ENCODE measurements around the gene CLCN5.

The CLCN5 gene

GRCh38 chrX:50075630-50076339 is 153.4 kb downstream of the CLCN5 start:
- POLR2A ChIA-PET = no interaction called here

GRCh38 chrX:50081282-50081889 is 159.0 kb downstream of the CLCN5 start:
- H3K4me3 ChIP-seq (ENCODE audit: control insufficient read depth in 1 of 7, extremely low read depth in 1 of 7, insufficient read depth in 4 of 7, low read depth in 2 of 7, low read length in 6 of 7) = no peak overlapping the region
- peaks cover 0 to 6% (median 0%) of the 10 kb centered on the region in 5 experiments for H3K27me3 ChIP-seq (replicated peaks in 2 of 5; ENCODE audit: control insufficient read depth in 4 of 5, insufficient read depth in 5 of 5, low read length in 4 of 5)
- DNase-seq = peak; percentile 31 to 40 (median 38)
- ChIA-PET CTCF (interaction anchor here (1.7 kb wide), 1 partner anchor 159 kb away, joined by 7 read pairs; the partner anchor contains the start of gene CLCN5), POLR2A (no interaction called here)
- 67% methylated on average over 1 of the region's 3 CpGs for WGBS (ENCODE audit: insufficient coverage)
- no peaks in the 10 kb centered on the region for H3K9me3 ChIP-seq (ENCODE audit: control extremely low read depth in 1 of 5, control insufficient read depth in 4 of 5, insufficient read depth in 2 of 5, low read depth in 1 of 5, low read length in 4 of 5)
- no peak overlapping the region for H3K27ac ChIP-seq (ENCODE audit: insufficient read depth in 1 of 2, low read depth in 1 of 2, low read length in 2 of 2, poor library complexity in 1 of 2, severe bottlenecking in 2 of 2)
- H3K4me1 ChIP-seq (ENCODE audit: control extremely low read depth in 1 of 4, control insufficient read depth in 4 of 4, insufficient read depth in 4 of 4, low read length in 3 of 4) = peaks cover 0 to 6% (median 2%) of the 10 kb centered on the region in 4 experiments
- H3K36me3 ChIP-seq (ENCODE audit: control insufficient read depth in 4 of 4, insufficient read depth in 4 of 4, low read length in 3 of 4) = no peaks in the 10 kb centered on the region

More at GRCh38 chrX:50075630-50076339, 153.4 kb downstream of the CLCN5 start:
- Histone ChIP-seq H3K4me1 (ENCODE audit: control extremely low read depth in 1 of 4, control insufficient read depth in 4 of 4, insufficient read depth in 4 of 4, low read length in 3 of 4) (peaks cover 0 to 15% (median 11%) of the 10 kb centered on the region in 4 experiments), H3K27ac (ENCODE audit: insufficient read depth in 1 of 2, low read depth in 1 of 2, low read length in 2 of 2, poor library complexity in 1 of 2, severe bottlenecking in 2 of 2) (no peak overlapping the region), H3K36me3 (ENCODE audit: control insufficient read depth in 4 of 4, insufficient read depth in 4 of 4, low read length in 3 of 4) (no peaks in the 10 kb centered on the region), H3K27me3 (replicated peaks in 2 of 5; ENCODE audit: control insufficient read depth in 4 of 5, insufficient read depth in 5 of 5, low read length in 4 of 5) (peaks cover 0 to 3% (median 0%) of the 10 kb centered on the region in 5 experiments), H3K9me3 (ENCODE audit: control extremely low read depth in 1 of 5, control insufficient read depth in 4 of 5, insufficient read depth in 2 of 5, low read depth in 1 of 5, low read length in 4 of 5) (no peaks in the 10 kb centered on the region), H3K4me3 (ENCODE audit: control insufficient read depth in 1 of 7, extremely low read depth in 1 of 7, insufficient read depth in 4 of 7, low read depth in 2 of 7, low read length in 6 of 7) (no peak overlapping the region)
- no CpG with 5 or more reads among the region's 4 CpGs for WGBS (ENCODE audit: insufficient coverage)
- CTCF ChIA-PET = interaction anchor here (0.7 to 1.2 kb wide), 2 partner anchors 24 to 785 kb away, joined by 3 to 4 read pairs; no protein-coding TSS in a partner anchor
- DNase-seq = peak in 2 of 3 donors; percentile 68 to 74

GRCh38 chrX:50082741-50083140 is 160.3 kb downstream of the CLCN5 start:
- Histone ChIP-seq H3K27me3 (replicated peaks in 2 of 5; ENCODE audit: control insufficient read depth in 4 of 5, insufficient read depth in 5 of 5, low read length in 4 of 5) (peaks cover 0 to 6% (median 0%) of the 10 kb centered on the region in 5 experiments), H3K4me3 (ENCODE audit: control insufficient read depth in 1 of 7, extremely low read depth in 1 of 7, insufficient read depth in 4 of 7, low read depth in 2 of 7, low read length in 6 of 7) (no peak overlapping the region), H3K36me3 (ENCODE audit: control insufficient read depth in 4 of 4, insufficient read depth in 4 of 4, low read length in 3 of 4) (no peaks in the 10 kb centered on the region), H3K9me3 (ENCODE audit: control extremely low read depth in 1 of 5, control insufficient read depth in 4 of 5, insufficient read depth in 2 of 5, low read depth in 1 of 5, low read length in 4 of 5) (no peaks in the 10 kb centered on the region), H3K27ac (ENCODE audit: insufficient read depth in 1 of 2, low read depth in 1 of 2, low read length in 2 of 2, poor library complexity in 1 of 2, severe bottlenecking in 2 of 2) (no peak overlapping the region), H3K4me1 (ENCODE audit: control extremely low read depth in 1 of 4, control insufficient read depth in 4 of 4, insufficient read depth in 4 of 4, low read length in 3 of 4) (peaks cover 0 to 4% (median 0%) of the 10 kb centered on the region in 4 experiments)
- no peak for DNase-seq
- POLR2A ChIA-PET = no interaction called here
- 83% methylated on average over 1 of the region's 2 CpGs for WGBS (ENCODE audit: insufficient coverage)
- CTCF ChIA-PET = no interaction called here

- no peaks in the 10 kb centered on the region for H3K36me3 ChIP-seq (ENCODE audit: control insufficient read depth in 4 of 4, insufficient read depth in 4 of 4, low read length in 3 of 4)
- ChIA-PET POLR2A (no interaction called here), CTCF (no interaction called here)
- H3K4me1 ChIP-seq (ENCODE audit: control extremely low read depth in 1 of 4, control insufficient read depth in 4 of 4, insufficient read depth in 4 of 4, low read length in 3 of 4) = peaks cover 0 to 6% (median 0%) of the 10 kb centered on the region in 4 experiments
- H3K27ac ChIP-seq (ENCODE audit: insufficient read depth in 1 of 2, low read depth in 1 of 2, low read length in 2 of 2, poor library complexity in 1 of 2, severe bottlenecking in 2 of 2) = no peak overlapping the region
- H3K4me3 ChIP-seq (ENCODE audit: control insufficient read depth in 1 of 7, extremely low read depth in 1 of 7, insufficient read depth in 4 of 7, low read depth in 2 of 7, low read length in 6 of 7) = no peak overlapping the region
- no peak for DNase-seq
- no peaks in the 10 kb centered on the region for H3K9me3 ChIP-seq (ENCODE audit: control extremely low read depth in 1 of 5, control insufficient read depth in 4 of 5, insufficient read depth in 2 of 5, low read depth in 1 of 5, low read length in 4 of 5)
- peaks cover 0 to 3% (median 0%) of the 10 kb centered on the region in 5 experiments for H3K27me3 ChIP-seq (replicated peaks in 2 of 5; ENCODE audit: control insufficient read depth in 4 of 5, insufficient read depth in 5 of 5, low read length in 4 of 5)
- 51% methylated on average over 2 of the region's 3 CpGs for WGBS (ENCODE audit: insufficient coverage)
Measured at GRCh38 chrX:50088645-50089044, 166.2 kb downstream of the CLCN5 start.

- Histone ChIP-seq H3K27me3 (replicated peaks in 2 of 5; ENCODE audit: control insufficient read depth in 4 of 5, insufficient read depth in 5 of 5, low read length in 4 of 5) (peaks cover 0 to 5% (median 0%) of the 10 kb centered on the region in 5 experiments), H3K9me3 (ENCODE audit: control extremely low read depth in 1 of 5, control insufficient read depth in 4 of 5, insufficient read depth in 2 of 5, low read depth in 1 of 5, low read length in 4 of 5) (no peaks in the 10 kb centered on the region), H3K27ac (ENCODE audit: insufficient read depth in 1 of 2, low read depth in 1 of 2, low read length in 2 of 2, poor library complexity in 1 of 2, severe bottlenecking in 2 of 2) (no peak overlapping the region), H3K4me1 (ENCODE audit: control extremely low read depth in 1 of 4, control insufficient read depth in 4 of 4, insufficient read depth in 4 of 4, low read length in 3 of 4) (peaks cover 0 to 6% (median 0%) of the 10 kb centered on the region in 4 experiments), H3K4me3 (ENCODE audit: control insufficient read depth in 1 of 7, extremely low read depth in 1 of 7, insufficient read depth in 4 of 7, low read depth in 2 of 7, low read length in 6 of 7) (no peak overlapping the region), H3K36me3 (ENCODE audit: control insufficient read depth in 4 of 4, insufficient read depth in 4 of 4, low read length in 3 of 4) (no peaks in the 10 kb centered on the region)
- ChIA-PET POLR2A (no interaction called here), CTCF (no interaction called here)
- 82% methylated on average over 4 of the region's 4 CpGs for WGBS (ENCODE audit: insufficient coverage)
- no peak for DNase-seq
Measured at GRCh38 chrX:50093625-50094024, 171.2 kb downstream of the CLCN5 start.

GRCh38 chrX:50097071-50097470 is 174.7 kb downstream of the CLCN5 start:
- ChIA-PET POLR2A (no interaction called here), CTCF (no interaction called here)
- Histone ChIP-seq H3K36me3 (ENCODE audit: control insufficient read depth in 4 of 4, insufficient read depth in 4 of 4, low read length in 3 of 4) (no peaks in the 10 kb centered on the region), H3K9me3 (ENCODE audit: control extremely low read depth in 1 of 5, control insufficient read depth in 4 of 5, insufficient read depth in 2 of 5, low read depth in 1 of 5, low read length in 4 of 5) (no peaks in the 10 kb centered on the region), H3K4me3 (ENCODE audit: control insufficient read depth in 1 of 7, extremely low read depth in 1 of 7, insufficient read depth in 4 of 7, low read depth in 2 of 7, low read length in 6 of 7) (no peak overlapping the region), H3K27ac (ENCODE audit: insufficient read depth in 1 of 2, low read depth in 1 of 2, low read length in 2 of 2, poor library complexity in 1 of 2, severe bottlenecking in 2 of 2) (no peak overlapping the region), H3K27me3 (replicated peaks in 2 of 5; ENCODE audit: control insufficient read depth in 4 of 5, insufficient read depth in 5 of 5, low read length in 4 of 5) (peaks cover 0 to 5% (median 0%) of the 10 kb centered on the region in 5 experiments), H3K4me1 (ENCODE audit: control extremely low read depth in 1 of 4, control insufficient read depth in 4 of 4, insufficient read depth in 4 of 4, low read length in 3 of 4) (peaks cover 0 to 1% (median 0%) of the 10 kb centered on the region in 4 experiments)
- DNase-seq = no peak
- WGBS (ENCODE audit: insufficient coverage) = 80% methylated on average over 3 of the region's 4 CpGs

- H3K9me3 ChIP-seq (ENCODE audit: control extremely low read depth in 1 of 5, control insufficient read depth in 4 of 5, insufficient read depth in 2 of 5, low read depth in 1 of 5, low read length in 4 of 5) = no peaks in the 10 kb centered on the region
- H3K4me3 ChIP-seq (ENCODE audit: control insufficient read depth in 1 of 7, extremely low read depth in 1 of 7, insufficient read depth in 4 of 7, low read depth in 2 of 7, low read length in 6 of 7) = no peak overlapping the region
- H3K36me3 ChIP-seq (ENCODE audit: control insufficient read depth in 4 of 4, insufficient read depth in 4 of 4, low read length in 3 of 4) = no peaks in the 10 kb centered on the region
- POLR2A ChIA-PET = no interaction called here
- H3K27me3 ChIP-seq (replicated peaks in 2 of 5; ENCODE audit: control insufficient read depth in 4 of 5, insufficient read depth in 5 of 5, low read length in 4 of 5) = peaks cover 0 to 5% (median 0%) of the 10 kb centered on the region in 5 experiments
- H3K27ac ChIP-seq (ENCODE audit: insufficient read depth in 1 of 2, low read depth in 1 of 2, low read length in 2 of 2, poor library complexity in 1 of 2, severe bottlenecking in 2 of 2) = no peak overlapping the region
- CTCF ChIA-PET = interaction anchor here (0.9 to 5.6 kb wide), 4 partner anchors 14 to 482 kb away, joined by 3 to 66 read pairs (median 22); partner anchors contain the start of gene CCNB3
- peaks cover 0 to 1% (median 0%) of the 10 kb centered on the region in 4 experiments for H3K4me1 ChIP-seq (ENCODE audit: control extremely low read depth in 1 of 4, control insufficient read depth in 4 of 4, insufficient read depth in 4 of 4, low read length in 3 of 4)
- DNase-seq = no peak
- 76% methylated on average over 3 of the region's 3 CpGs for WGBS (ENCODE audit: insufficient coverage)
Measured at GRCh38 chrX:50098241-50098640, 175.8 kb downstream of the CLCN5 start.

All from common myeloid progenitor, CD34-positive (primary cell).